ENCODE measurements around the gene DNM3. TPM values are rescaled to one million over a fixed set of nuclear protein-coding genes. Genes with fewer than 3 reads are reported as not detected.

The DNM3 gene
- total and polyA plus RNA-seq, 9 of the 15 experiments (the other 6 are each of a cell fraction or from before 2014, with no cell fraction given), result 0.08 to 0.36 (median 0.22) TPM; not detected in 1

GRCh38 chr1:172109359-172109758 is 268.1 kb downstream of the DNM3 start:
- intact Hi-C loops (cut with micrococcal nuclease), result no loop called here
- H3K27me3 ChIP-seq (ENCODE audit: control insufficient read depth in 2 of 2, insufficient read depth in 2 of 2, low read length in 2 of 2), result no peaks in the 10 kb centered on the region; a peak in 1 of 5 replicates
- no TSS peak for BruUV-seq (replicated peaks)
- H3K9me1 ChIP-seq (ENCODE audit: control insufficient read depth, insufficient read depth, low read length), result no peaks in the 10 kb centered on the region
- H4K20me1 ChIP-seq (replicated peaks; ENCODE audit: control insufficient read depth, insufficient read depth, low read length), result no peaks in the 10 kb centered on the region
- WGBS (ENCODE audit: insufficient coverage, low coverage, missing lambda C conversion rate), result 0% methylated on average over 5 of the region's 5 CpGs
- H3K36me3 ChIP-seq (ENCODE audit: control insufficient read depth, insufficient read depth, low read length), result no peaks in the 10 kb centered on the region
- ATAC-seq (no peak), FAIRE-seq (no peak), DNase-seq (ENCODE audit: extremely low read depth in 1 of 4, low spot score in 3 of 4) (no peak)
- no peaks in the 10 kb centered on the region for H3K4me1 ChIP-seq (replicated peaks in 1 of 2; ENCODE audit: control insufficient read depth in 2 of 2, insufficient read depth in 2 of 2, low read length in 2 of 2)
- H3K9ac ChIP-seq (ENCODE audit: insufficient read depth in 1 of 2, low read depth in 2 of 2, low read length in 2 of 2), result no peak overlapping the region
- CTCF ChIA-PET (ENCODE audit: low intra/inter-chr PET ratio), result no interaction called here
- no peaks in the 10 kb centered on the region for H3K79me2 ChIP-seq (ENCODE audit: control insufficient read depth, insufficient read depth, low read length)
- no peak for TF ChIP-seq ZNF696 (CRISPR knock-in tag; conservative IDR thresholded peaks at IDR 0.05)
- no peak for TF ChIP-seq ZNF212 (CRISPR knock-in tag; IDR thresholded peaks at IDR 0.05)
- no peak for TF ChIP-seq OTX1 (CRISPR knock-in tag; IDR thresholded peaks at IDR 0.05)
- no peak for TF ChIP-seq BRF2 (IDR thresholded peaks at IDR 0.05; ENCODE audit: borderline replicate concordance, insufficient read depth, insufficient read length)
- TF ChIP-seq ZC3H8 (IDR thresholded peaks at IDR 0.05), result no peak
- no peak for TF ChIP-seq ZNF609 (CRISPR knock-in tag; IDR thresholded peaks at IDR 0.05; ENCODE audit: borderline replicate concordance)
- TF ChIP-seq BCOR (IDR thresholded peaks at IDR 0.05), result no peak
- TF ChIP-seq USF1 (CRISPR knock-in tag; IDR thresholded peaks at IDR 0.05), result no peak
- no peak for TF ChIP-seq ZFP30 (CRISPR knock-in tag; IDR thresholded peaks at IDR 0.05; ENCODE audit: borderline replicate concordance)
- no peak overlapping the region for H3K4me2 ChIP-seq (ENCODE audit: insufficient read depth, low read length)
- in situ Hi-C loops (cut with MboI), result no loop called here
- no peak overlapping the region for H2AFZ ChIP-seq (ENCODE audit: low read depth, low read length)
- H3K4me3 ChIP-seq, result no peak overlapping the region
- POLR2A ChIA-PET, result no interaction called here
- no peaks in the 10 kb centered on the region for H3K9me3 ChIP-seq (replicated peaks; ENCODE audit: control insufficient read depth, insufficient read depth, low read depth, low read length)
- no peak overlapping the region for H3K27ac ChIP-seq (ENCODE audit: extremely low read depth, low read depth, low read length)
